CD4-positive, alpha-beta T cell (primary cell): ENCODE data around the gene TEX35. TPM values are rescaled to one million over a fixed set of nuclear protein-coding genes. Genes with fewer than 3 reads are reported as not detected.

Source experiments
- ATAC-seq: fragments of 200-7000 bp; cut with Tn5 transposase; one replicate; pipeline ENCODE4 v1.10.0; 2022; ENCODE audit warnings: mild to moderate bottlenecking; ENCODE audit not compliant: poor library complexity
- CTCF ChIA-PET: fragments of 350-600 bp; sonication (Branson Sonifier 250); formaldehyde crosslinking; loops from one replicate; lab custom pipeline; 2021; ENCODE audit warnings: antibody characterized with exemption, inconsistent platforms; lab: Charles Lee
- POLR2A ChIA-PET: fragments of 350-600 bp; sonication (Branson Sonifier 250); formaldehyde crosslinking; loops from one replicate; lab custom pipeline; 2021; ENCODE audit warnings: antibody characterized with exemption, inconsistent platforms; lab: Charles Lee
- DNase-seq, 14 experiments: peaks; one replicate each; pipeline ENCODE4 v3.0.0-alpha.2; 2013 to 2020; ENCODE audit warnings: mixed read lengths in 2 of 14
- H3K27ac ChIP-seq, 2 donors: one replicate each; pipeline versions ENCODE4 v1.5.1 to v1.7.0; 2013; ENCODE audit warnings: low read length in 2 of 2, low read depth in 1 of 2, mild to moderate bottlenecking in 1 of 2
- H3K27me3 ChIP-seq, 2 experiments: 1 replicate in 1 of 2; 2 replicates in 1 of 2; pipeline versions ENCODE4 v1.6.1 to v1.7.0; 2013; ENCODE audit warnings: low read length in 2 of 2, control low read depth in 1 of 2, mild to moderate bottlenecking in 1 of 2, moderate library complexity in 1 of 2; ENCODE audit not compliant: insufficient read depth in 2 of 2, control insufficient read depth in 1 of 2
- H3K36me3 ChIP-seq: one replicate; pipeline ENCODE4 v1.6.1; 2013; ENCODE audit warnings: low read length, control low read depth; ENCODE audit not compliant: insufficient read depth
- H3K4me1 ChIP-seq: one replicate; pipeline ENCODE4 v1.6.1; 2013; ENCODE audit warnings: low read length, control low read depth; ENCODE audit not compliant: insufficient read depth
- H3K4me3 ChIP-seq: one replicate; pipeline ENCODE4 v1.5.1; 2013; ENCODE audit warnings: mild to moderate bottlenecking, low read length, moderate library complexity
- H3K9me3 ChIP-seq, 2 experiments: 1 replicate in 1 of 2; 2 replicates in 1 of 2; pipeline versions ENCODE4 v1.6.1 to v1.7.0; 2013; ENCODE audit warnings: low read length in 2 of 2, mild to moderate bottlenecking in 2 of 2, control low read depth in 1 of 2, moderate library complexity in 1 of 2; ENCODE audit not compliant: control insufficient read depth in 1 of 2, insufficient read depth in 1 of 2
- H3K27ac Mint-ChIP-seq: one replicate; pipeline ENCODE4 v1.8.0; 2020; ENCODE audit warnings: mixed read lengths
- H3K27me3 Mint-ChIP-seq: one replicate; pipeline ENCODE4 v1.8.0; 2021; ENCODE audit warnings: mixed read lengths
- H3K36me3 Mint-ChIP-seq: one replicate; pipeline ENCODE4 v1.8.0; 2021; ENCODE audit warnings: low read depth, mixed read lengths
- H3K4me1 Mint-ChIP-seq: one replicate; pipeline ENCODE4 v1.8.0; 2021; ENCODE audit warnings: low read depth, mixed read lengths
- H3K4me3 Mint-ChIP-seq: one replicate; pipeline ENCODE4 v1.8.0; 2020; ENCODE audit warnings: mild to moderate bottlenecking, mixed read lengths
- H3K9me3 Mint-ChIP-seq: one replicate; pipeline ENCODE4 v1.8.0; 2020; ENCODE audit warnings: mixed read lengths
- CTCF ChIP-seq: fragments of 200-600 bp; IDR thresholded peaks from one replicate; pipeline ENCODE4 v1.8.0; 2022; ENCODE audit warnings: antibody characterized with exemption, mild to moderate bottlenecking
- intact Hi-C, 2 experiments: fragments of 100-400 bp; cut with DNase I in 1 of 2; cut with micrococcal nuclease in 1 of 2; formaldehyde crosslinking; loops; one replicate each; pipeline versions ENCODE4 v1.15.1 to v1.9.0; 2023 to 2025; cut with DNase I, micrococcal nuclease
- total RNA-seq, 174 experiments: library from RNA in 2 of 174; stranded (reverse) in 2 of 174; gene quantifications; one replicate each; pipeline ENCODE4 v1.2.3 and lab custom pipeline; 2021 to 2026

The TEX35 gene
- total RNA-seq, 2 experiments from 2014 or later: not detected

- ATAC-seq: no peak
- Mint-ChIP-seq H3K27me3 (peaks cover 26% of the 10 kb centered on the region), H3K27ac (no peak overlapping the region), H3K9me3 (no peaks in the 10 kb centered on the region), H3K4me3 (no peak overlapping the region), H3K4me1 (no peaks in the 10 kb centered on the region), H3K36me3 (no peaks in the 10 kb centered on the region)
- Histone ChIP-seq H3K4me1 (no peaks in the 10 kb centered on the region), H3K27me3 (peaks cover 0 to 2% of the 10 kb centered on the region in 2 experiments), H3K27ac (no peak overlapping the region), H3K9me3 (peaks cover 0 to 5% of the 10 kb centered on the region in 2 experiments), H3K36me3 (no peaks in the 10 kb centered on the region), H3K4me3 (no peak overlapping the region)
- POLR2A ChIA-PET: no interaction called here
- TF ChIP-seq CTCF: no peak
- CTCF ChIA-PET: no interaction called here
- DNase-seq: no peak
- intact Hi-C loops: no loop called here
Measured at GRCh38 chr1:178483251-178483957, 29.5 kb upstream of the TEX35 start.

DNA sequence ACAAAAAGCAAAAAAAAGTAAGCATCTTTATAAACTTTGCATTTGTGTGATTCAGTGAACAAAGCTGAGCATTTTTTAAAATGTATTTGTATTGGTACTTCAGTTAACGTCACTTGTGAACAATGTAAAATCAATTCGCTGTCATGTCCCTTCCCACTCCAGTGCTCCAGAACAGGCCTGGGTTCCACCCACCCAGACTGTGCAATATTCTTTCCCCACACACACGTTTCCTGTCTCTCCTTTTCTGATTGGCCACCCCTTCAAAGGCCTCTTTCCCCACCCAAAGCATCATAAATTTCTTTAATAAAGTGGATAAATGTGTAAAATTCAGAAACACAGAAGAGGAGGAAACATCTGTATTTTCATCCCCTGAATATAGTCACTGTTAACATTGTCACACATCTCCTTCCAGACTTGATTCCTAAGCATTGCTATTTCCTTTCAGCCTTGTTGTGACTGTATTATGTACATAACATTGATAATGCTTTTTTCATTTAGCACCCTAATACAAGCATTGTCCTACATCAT, 28.1 kb upstream of the TEX35 start:
- TF ChIP-seq CTCF: no peak
- H3K36me3 ChIP-seq: no peaks in the 10 kb centered on the region
- Mint-ChIP-seq H3K27me3 (peaks cover 26% of the 10 kb centered on the region), H3K4me3 (no peak overlapping the region), H3K4me1 (no peaks in the 10 kb centered on the region), H3K9me3 (no peaks in the 10 kb centered on the region), H3K27ac (no peak overlapping the region), H3K36me3 (no peaks in the 10 kb centered on the region)
- ATAC-seq: no peak
- H3K9me3 ChIP-seq: peaks cover 0 to 5% of the 10 kb centered on the region in 2 experiments
- intact Hi-C loops: no loop called here
- no peak overlapping the region for H3K4me3 ChIP-seq
- H3K27me3 ChIP-seq: peaks cover 0 to 2% of the 10 kb centered on the region in 2 experiments
- no peak overlapping the region for H3K27ac ChIP-seq
- ChIA-PET CTCF (no interaction called here), POLR2A (no interaction called here)
- no peak for DNase-seq
- H3K4me1 ChIP-seq: no peaks in the 10 kb centered on the region

DNA sequence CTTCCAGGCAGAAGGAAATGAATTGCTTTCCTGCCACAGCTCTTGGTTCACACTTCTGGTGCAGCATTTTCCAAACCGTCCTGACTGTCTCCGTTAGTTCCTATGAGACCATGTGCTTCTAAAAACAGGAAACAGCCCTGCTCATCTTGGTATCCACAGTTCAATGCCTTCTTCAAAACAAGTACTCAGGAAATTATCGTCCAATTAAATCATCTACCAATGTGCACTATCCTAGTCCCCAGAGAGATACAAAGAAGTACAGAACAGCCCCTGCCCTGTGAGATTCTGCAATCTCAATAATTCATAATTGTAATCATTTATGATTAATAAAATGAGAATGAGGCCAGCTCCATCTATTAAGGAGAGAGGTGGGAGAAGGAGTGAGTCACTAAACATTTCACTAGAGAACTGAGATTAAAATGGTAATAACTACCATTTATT, 27.3 kb upstream of the TEX35 start:
- ATAC-seq (no peak), DNase-seq (no peak)
- no peak for TF ChIP-seq CTCF
- peaks cover 0 to 5% of the 10 kb centered on the region in 2 experiments for H3K9me3 ChIP-seq
- H3K36me3 Mint-ChIP-seq: no peaks in the 10 kb centered on the region
- intact Hi-C loops: no loop called here
- no peaks in the 10 kb centered on the region for H3K4me1 ChIP-seq
- ChIA-PET CTCF (no interaction called here), POLR2A (no interaction called here)
- no peak overlapping the region for H3K27ac Mint-ChIP-seq
- H3K27me3 Mint-ChIP-seq: peaks cover 26% of the 10 kb centered on the region
- no peaks in the 10 kb centered on the region for H3K36me3 ChIP-seq
- no peak overlapping the region for H3K27ac ChIP-seq
- H3K4me3 ChIP-seq: no peak overlapping the region
- peaks cover 0 to 2% of the 10 kb centered on the region in 2 experiments for H3K27me3 ChIP-seq
- H3K4me1 Mint-ChIP-seq: no peaks in the 10 kb centered on the region
- no peak overlapping the region for H3K4me3 Mint-ChIP-seq
- H3K9me3 Mint-ChIP-seq: no peaks in the 10 kb centered on the region
